Thyroid gland (tissue), 4 donors: ENCODE data around the gene SLC6A3. TPM values are rescaled to one million over a fixed set of nuclear protein-coding genes. Genes with fewer than 3 reads are reported as not detected.
"Not testable (repeated sequence)": the region's sequence is repeated elsewhere in the genome, so short reads cannot be mapped to it uniquely, and the experiment has no call there.

Source experiments
- DNase-seq, 2 donors: peaks; one replicate each; pipeline ENCODE4 v3.0.0-alpha.2; 2019
- H3K27ac ChIP-seq, 3 donors: fragments of 200-600 bp; sonication (generic); 1 replicate in 2 of 3; 2 replicates in 1 of 3; pipeline ENCODE4 v1.5.1; 2016 to 2019; ENCODE audit warnings: mild to moderate bottlenecking in 1 of 3, moderate library complexity in 1 of 3
- H3K27me3 ChIP-seq: fragments of 200-600 bp; sonication (generic); one replicate; pipeline ENCODE4 v1.5.1; 2019
- H3K36me3 ChIP-seq, 2 donors: fragments of 200-600 bp; sonication (generic); one replicate each; pipeline ENCODE4 v1.5.1; 2016 to 2019
- H3K4me1 ChIP-seq, 2 donors: fragments of 200-600 bp; sonication (generic); one replicate each; pipeline ENCODE4 v1.5.1; 2017 to 2019
- H3K4me3 ChIP-seq, 3 donors: fragments of 200-600 bp; sonication (generic); replicated peaks in 1 of 3; 1 replicate in 2 of 3; 2 replicates in 1 of 3; pipeline ENCODE4 v1.5.1; 2016; ENCODE audit warnings: mild to moderate bottlenecking in 1 of 3
- H3K9me3 ChIP-seq: fragments of 200-600 bp; sonication (generic); one replicate; pipeline ENCODE4 v1.5.1; 2017
- CTCF ChIP-seq, 6 experiments: fragments of 200-600 bp in 3 of 6; fragments of 450-650 bp in 3 of 6; sonication (generic) in 3 of 6; IDR thresholded peaks; one replicate each; pipeline ENCODE4 v1.5.1; 2016 to 2019; ENCODE audit warnings: antibody characterized with exemption in 6 of 6, mild to moderate bottlenecking in 2 of 6, inconsistent platforms in 1 of 6, moderate library complexity in 1 of 6
- POLR2A ChIP-seq, 2 donors: fragments of 450-650 bp; IDR thresholded peaks; one replicate each; pipeline ENCODE4 v1.6.1; 2017; ENCODE audit warnings: antibody characterized with exemption in 2 of 2, mild to moderate bottlenecking in 2 of 2, moderate library complexity in 1 of 2
- WGBS, 2 donors: methylation state at CpG; one replicate each; pipeline ENCODE4 v1.1.5; 2017; 5-methylcytosine and 5-hydroxymethylcytosine counted together
- intact Hi-C: fragments of 100-400 bp; cut with DNase I; formaldehyde crosslinking; loops from one replicate; pipeline ENCODE4 v1.15.1; 2023
- total RNA-seq, 4 donors: library from RNA; depleted of rRNA; stranded (reverse); fragments of >200 nt; gene quantifications; one replicate each; pipeline ENCODE4 v1.2.3, GENCODE V29; 2016

The SLC6A3 gene
- total RNA-seq, 4 donors from 2014 or later, result 0.54 to 0.67 (median 0.54) TPM; not detected in 1

GRCh38 chr5:1376981-1377380 lies 68.3 kb downstream of the SLC6A3 start:
- WGBS, 2 donors, result 91 to 94% methylated on average over 3 of the region's 3 CpGs
- H3K27me3 ChIP-seq, result no peaks in the 10 kb centered on the region

DNA sequence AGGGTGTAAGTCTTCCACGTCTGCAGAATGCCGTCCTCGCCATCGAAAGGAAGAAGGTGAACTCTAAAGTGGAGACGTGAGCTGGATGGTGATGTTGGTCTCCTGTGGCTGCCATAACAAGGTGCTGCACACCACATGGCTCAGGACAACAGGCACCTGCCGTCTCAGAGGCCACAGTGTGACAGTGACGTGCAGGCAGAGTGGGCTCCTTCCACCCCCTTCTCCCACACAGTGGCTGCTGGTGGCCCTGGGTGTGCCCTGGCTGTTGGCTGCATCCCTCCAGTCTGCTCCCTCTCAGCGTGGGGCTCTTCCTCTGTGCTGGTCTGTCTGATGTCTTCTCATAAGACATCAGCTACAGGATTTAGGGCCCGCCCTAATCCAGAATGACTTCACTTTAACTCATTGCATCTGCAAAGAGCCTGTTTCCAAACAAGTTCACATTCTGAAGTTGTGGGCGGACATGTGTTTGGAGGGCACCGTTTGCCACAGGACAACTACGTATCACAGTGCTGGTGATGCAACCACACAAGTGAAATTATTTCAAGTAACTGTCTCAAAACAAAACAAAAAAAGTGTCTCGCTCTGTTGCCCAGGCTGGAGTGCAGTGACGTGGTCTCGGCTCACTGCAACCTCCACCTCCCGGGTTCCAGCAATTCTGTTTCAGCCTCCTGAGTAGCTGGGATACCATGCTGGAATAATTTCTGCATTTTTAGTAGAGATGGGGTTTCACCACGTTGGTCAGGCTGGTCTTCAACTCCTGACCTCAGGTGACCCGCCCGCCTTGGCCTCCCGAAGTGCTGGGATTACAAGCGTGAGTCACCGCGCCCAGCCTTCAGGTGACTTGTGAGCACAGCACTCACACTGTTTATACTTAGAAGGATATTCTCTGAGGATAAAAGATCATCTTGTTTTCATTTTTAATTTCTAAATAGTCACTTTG lies 69.1 kb downstream of the SLC6A3 start:
- peak; percentile 28 to 38 for DNase-seq
- Histone ChIP-seq H3K4me3 (no peak overlapping the region), H3K27ac (no peak overlapping the region), H3K36me3 (no peaks in the 10 kb centered on the region), H3K4me1 (peaks cover 0 to 14% of the 10 kb centered on the region in 2 donors), H3K9me3 (no peaks in the 10 kb centered on the region), H3K27me3 (no peaks in the 10 kb centered on the region)
- intact Hi-C loops, result no loop called here
- WGBS, 2 donors, result 62 to 73% methylated on average over 23 of the region's 23 CpGs
- TF ChIP-seq POLR2A (IDR thresholded peaks at IDR 0.05) (no peak), CTCF (IDR thresholded peaks at IDR 0.05) (no peak)

More at GRCh38 chr5:1376981-1377380, 68.3 kb downstream of the SLC6A3 start:
- H3K4me1 ChIP-seq, result peaks cover 0 to 14% of the 10 kb centered on the region in 2 donors
- intact Hi-C loops, result no loop called here
- H3K4me3 ChIP-seq, result no peak overlapping the region
- no peaks in the 10 kb centered on the region for H3K36me3 ChIP-seq
- DNase-seq, result no peak
- no peaks in the 10 kb centered on the region for H3K9me3 ChIP-seq
- no peak overlapping the region for H3K27ac ChIP-seq
- TF ChIP-seq CTCF (IDR thresholded peaks at IDR 0.05), result no peak
- TF ChIP-seq POLR2A (IDR thresholded peaks at IDR 0.05), result no peak

DNA sequence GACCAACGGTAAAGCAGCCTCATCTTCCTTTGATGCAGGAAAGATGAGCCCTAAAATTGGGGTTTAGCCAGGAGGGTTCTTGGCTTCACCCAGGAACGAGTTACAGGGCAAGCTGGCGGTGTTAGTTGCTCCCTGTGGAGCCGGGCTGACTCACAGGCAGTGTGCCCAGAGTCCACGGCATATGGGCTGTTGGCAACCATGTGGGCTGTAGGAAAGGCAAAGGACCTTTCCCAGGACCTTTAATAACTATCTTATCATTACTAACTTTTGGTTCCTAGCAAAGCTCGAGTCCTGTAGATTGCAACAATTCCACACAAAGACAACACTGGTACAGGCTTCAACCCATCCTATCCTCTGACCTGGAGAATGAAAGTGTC lies 70.6 kb downstream of the SLC6A3 start:
- intact Hi-C loops, result no loop called here
- TF ChIP-seq CTCF (IDR thresholded peaks at IDR 0.05) (no peak), POLR2A (IDR thresholded peaks at IDR 0.05) (no peak)
- Histone ChIP-seq H3K9me3 (no peaks in the 10 kb centered on the region), H3K36me3 (no peaks in the 10 kb centered on the region), H3K4me3 (no peak overlapping the region), H3K27ac (no peak overlapping the region), H3K4me1 (peaks cover 0 to 6% of the 10 kb centered on the region in 2 donors), H3K27me3 (no peaks in the 10 kb centered on the region)
- DNase-seq, result no peak
- 65 to 78% methylated on average over 6 of the region's 6 CpGs for WGBS, 2 donors

GRCh38 chr5:1374030-1374678 lies 71.1 kb downstream of the SLC6A3 start:
- Histone ChIP-seq H3K4me1 (peaks cover 0 to 6% of the 10 kb centered on the region in 2 donors), H3K27me3 (no peaks in the 10 kb centered on the region), H3K27ac (no peak overlapping the region), H3K9me3 (no peaks in the 10 kb centered on the region), H3K36me3 (no peaks in the 10 kb centered on the region), H3K4me3 (no peak overlapping the region)
- no peak for DNase-seq
- TF ChIP-seq CTCF (IDR thresholded peaks at IDR 0.05) (no peak), POLR2A (IDR thresholded peaks at IDR 0.05) (no peak)
- WGBS, 2 donors, result 66% methylated on average over 9 of the region's 9 CpGs
- intact Hi-C loops, result no loop called here

DNA sequence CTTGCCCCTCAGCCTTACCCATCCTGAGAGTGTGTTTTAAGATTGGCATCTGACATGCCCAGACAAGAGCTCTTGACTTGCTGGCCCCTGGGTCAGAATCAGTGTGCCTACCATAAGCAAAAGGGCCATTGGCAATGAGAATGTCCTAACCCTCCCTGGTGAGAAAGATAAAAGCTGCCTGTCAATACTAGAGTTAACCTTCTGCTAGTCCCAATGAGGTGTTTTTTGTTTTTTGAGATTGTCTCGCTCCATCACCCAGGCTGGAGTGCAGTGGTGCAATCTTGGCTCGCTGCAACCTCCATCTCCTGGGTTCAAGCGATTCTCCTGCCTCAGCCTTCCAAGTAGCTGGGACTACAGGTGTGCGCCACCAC lies 73.3 kb downstream of the SLC6A3 start:
- 81 to 94% methylated on average over 4 of the region's 4 CpGs for WGBS, 2 donors

More for the DNA sequence above, 73.3 kb downstream of the SLC6A3 start:
- H3K4me1 ChIP-seq, H3K36me3 ChIP-seq, H3K4me3 ChIP-seq, DNase-seq, intact Hi-C loops, H3K27ac ChIP-seq, H3K9me3 ChIP-seq, H3K27me3 ChIP-seq: not testable (repeated sequence)
